ENCODE data around the gene TRIM67.

- no peak for TF ChIP-seq CTCF (conservative IDR thresholded peaks at IDR 0.05)
- no peak for TF ChIP-seq EZH2 (IDR thresholded peaks at IDR 0.05; ENCODE audit: low read depth)
Observed at GRCh38 chr1:231161667-231162296, at the start of gene TRIM67.
